ENCODE results near the gene PAPPA2.
"Not testable (repeated sequence)": the region's sequence is repeated elsewhere in the genome, so short reads cannot be mapped to it uniquely, and the experiment has no call there.

Gene PAPPA2, protein sequence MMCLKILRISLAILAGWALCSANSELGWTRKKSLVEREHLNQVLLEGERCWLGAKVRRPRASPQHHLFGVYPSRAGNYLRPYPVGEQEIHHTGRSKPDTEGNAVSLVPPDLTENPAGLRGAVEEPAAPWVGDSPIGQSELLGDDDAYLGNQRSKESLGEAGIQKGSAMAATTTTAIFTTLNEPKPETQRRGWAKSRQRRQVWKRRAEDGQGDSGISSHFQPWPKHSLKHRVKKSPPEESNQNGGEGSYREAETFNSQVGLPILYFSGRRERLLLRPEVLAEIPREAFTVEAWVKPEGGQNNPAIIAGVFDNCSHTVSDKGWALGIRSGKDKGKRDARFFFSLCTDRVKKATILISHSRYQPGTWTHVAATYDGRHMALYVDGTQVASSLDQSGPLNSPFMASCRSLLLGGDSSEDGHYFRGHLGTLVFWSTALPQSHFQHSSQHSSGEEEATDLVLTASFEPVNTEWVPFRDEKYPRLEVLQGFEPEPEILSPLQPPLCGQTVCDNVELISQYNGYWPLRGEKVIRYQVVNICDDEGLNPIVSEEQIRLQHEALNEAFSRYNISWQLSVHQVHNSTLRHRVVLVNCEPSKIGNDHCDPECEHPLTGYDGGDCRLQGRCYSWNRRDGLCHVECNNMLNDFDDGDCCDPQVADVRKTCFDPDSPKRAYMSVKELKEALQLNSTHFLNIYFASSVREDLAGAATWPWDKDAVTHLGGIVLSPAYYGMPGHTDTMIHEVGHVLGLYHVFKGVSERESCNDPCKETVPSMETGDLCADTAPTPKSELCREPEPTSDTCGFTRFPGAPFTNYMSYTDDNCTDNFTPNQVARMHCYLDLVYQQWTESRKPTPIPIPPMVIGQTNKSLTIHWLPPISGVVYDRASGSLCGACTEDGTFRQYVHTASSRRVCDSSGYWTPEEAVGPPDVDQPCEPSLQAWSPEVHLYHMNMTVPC (N-terminal part only)

DNA sequence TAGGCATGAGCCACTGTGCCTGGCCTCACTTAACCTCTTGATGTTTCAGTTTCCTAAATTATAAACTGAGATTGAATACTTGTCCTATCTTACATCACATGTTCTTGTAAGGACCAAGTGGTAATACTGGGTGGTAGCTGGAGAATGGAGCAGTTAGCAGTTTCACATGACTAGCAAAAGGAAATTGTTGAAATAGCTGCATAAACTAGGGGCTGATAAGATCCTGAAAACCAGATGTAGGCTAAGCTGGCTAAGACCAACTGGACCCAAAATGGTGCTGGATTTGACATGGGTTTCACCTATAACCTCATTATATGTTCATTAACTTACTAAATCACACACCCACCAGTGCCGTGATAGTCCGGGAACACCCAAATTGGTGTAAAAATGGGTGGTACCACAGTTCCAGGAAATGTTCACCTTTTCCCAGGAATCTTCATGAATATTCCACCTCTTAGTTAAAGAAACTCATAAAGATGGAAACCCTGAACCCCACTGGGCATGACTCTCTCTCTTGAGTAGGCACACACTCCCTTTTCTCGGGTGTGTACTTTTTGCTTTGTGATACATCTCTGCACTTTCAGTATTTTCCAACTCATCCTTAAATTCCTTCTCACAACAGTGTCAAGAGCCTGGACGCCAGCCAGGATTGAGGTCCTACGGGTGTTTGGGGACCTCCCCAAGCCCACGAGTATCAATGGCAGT is at the start of gene PAPPA2:
PAPPA2 (plus strand) TSS at position 502 of the 705 bp plus-strand sequence. CDS start 93,148 bp downstream, outside the sequence.
- FAIRE-seq (no peak), DNase-seq (ENCODE audit: insufficient read length, low spot score) (no peak)
- TF ChIP-seq, protein P1, sequence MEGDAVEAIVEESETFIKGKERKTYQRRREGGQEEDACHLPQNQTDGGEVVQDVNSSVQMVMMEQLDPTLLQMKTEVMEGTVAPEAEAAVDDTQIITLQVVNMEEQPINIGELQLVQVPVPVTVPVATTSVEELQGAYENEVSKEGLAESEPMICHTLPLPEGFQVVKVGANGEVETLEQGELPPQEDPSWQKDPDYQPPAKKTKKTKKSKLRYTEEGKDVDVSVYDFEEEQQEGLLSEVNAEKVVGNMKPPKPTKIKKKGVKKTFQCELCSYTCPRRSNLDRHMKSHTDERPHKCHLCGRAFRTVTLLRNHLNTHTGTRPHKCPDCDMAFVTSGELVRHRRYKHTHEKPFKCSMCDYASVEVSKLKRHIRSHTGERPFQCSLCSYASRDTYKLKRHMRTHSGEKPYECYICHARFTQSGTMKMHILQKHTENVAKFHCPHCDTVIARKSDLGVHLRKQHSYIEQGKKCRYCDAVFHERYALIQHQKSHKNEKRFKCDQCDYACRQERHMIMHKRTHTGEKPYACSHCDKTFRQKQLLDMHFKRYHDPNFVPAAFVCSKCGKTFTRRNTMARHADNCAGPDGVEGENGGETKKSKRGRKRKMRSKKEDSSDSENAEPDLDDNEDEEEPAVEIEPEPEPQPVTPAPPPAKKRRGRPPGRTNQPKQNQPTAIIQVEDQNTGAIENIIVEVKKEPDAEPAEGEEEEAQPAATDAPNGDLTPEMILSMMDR (IDR thresholded peaks at IDR 0.05; ENCODE audit: insufficient read depth, missing control alignments): no peak

DNA sequence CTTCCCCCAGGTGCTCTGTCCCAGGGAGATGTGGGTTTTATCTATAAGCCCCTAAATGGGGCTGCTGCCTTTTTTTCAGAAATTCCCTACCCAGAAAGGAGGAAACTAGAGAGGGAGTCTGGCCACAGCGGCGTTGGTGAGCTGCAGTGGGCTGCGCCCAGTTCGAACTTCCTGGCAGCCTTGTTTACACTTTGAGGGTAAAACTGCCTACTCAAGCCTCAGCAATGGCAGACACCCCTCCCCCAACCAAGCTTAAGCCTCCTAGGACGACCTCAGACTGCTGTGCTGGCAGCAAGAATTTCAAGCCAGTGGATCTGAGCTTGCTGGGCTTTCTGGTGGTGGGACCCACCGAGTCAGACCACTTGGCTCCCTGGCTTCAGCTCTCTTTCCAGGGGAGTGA is 46.2 kb upstream of the PAPPA2 start:
- TF ChIP-seq, protein P1 (IDR thresholded peaks at IDR 0.05; ENCODE audit: insufficient read depth, missing control alignments): no peak
- DNase-seq (ENCODE audit: insufficient read length, low spot score) (no peak), FAIRE-seq (no peak)

DNA sequence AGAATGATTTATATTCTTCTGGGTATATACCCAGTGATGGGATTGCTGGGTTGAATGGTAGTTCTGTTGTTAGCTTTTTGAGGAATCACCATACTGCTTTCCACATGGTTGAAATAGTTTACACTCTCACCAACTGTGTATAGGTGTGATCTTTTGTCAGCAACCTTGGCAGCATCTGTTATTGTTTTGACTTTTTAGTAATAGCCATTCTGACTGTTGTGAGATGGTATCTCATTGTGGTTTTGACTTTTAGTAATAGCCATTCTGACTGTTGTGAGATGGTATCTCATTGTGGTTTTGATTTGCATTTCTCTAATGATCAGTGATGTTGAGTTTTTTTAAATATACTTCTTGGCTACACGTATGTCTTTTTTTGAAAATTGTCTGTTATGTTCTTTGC is 43.4 kb upstream of the PAPPA2 start:
- FAIRE-seq; DNase-seq (ENCODE audit: insufficient read length, low spot score): not testable (repeated sequence)

DNA sequence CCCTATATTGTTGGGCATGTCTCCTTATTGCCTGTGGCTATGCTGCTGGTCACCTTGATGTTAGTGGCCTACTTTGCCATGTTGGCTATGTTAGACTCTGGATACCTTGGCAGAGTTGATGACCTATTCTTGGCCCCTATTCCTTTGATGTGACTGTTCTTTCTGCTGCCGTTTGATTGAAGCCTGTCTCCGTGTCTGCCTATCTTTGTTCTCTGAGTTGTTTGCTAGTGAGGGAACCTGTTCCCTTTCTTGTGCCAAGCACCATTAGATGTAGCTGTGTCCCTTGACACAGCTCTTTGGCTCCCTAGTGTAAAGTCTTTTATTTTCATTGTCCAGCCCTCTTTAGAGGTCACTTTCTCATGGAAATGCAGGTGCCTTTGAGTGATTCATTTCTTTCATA is 28.7 kb upstream of the PAPPA2 start:
- FAIRE-seq: no peak
- no peak for DNase-seq (ENCODE audit: insufficient read length, low spot score)

DNA sequence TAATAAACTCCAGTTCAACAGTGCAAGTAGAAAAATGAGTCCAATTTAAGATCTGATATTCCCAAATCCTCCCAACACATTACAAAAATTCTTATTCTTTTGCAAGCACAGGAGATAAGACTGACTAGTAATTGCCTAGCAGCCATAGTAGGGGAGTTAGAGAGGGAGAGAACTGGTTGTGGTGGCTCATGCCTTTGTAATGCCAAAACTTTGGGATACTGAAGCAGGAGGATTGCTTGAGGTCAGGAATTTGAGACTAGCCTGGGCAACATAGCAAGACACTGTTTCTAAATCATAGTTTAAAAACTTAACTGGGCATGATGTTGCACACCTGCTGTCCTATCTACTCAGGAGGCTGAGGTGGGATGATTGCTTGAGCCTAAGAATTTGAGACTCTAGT is 26.7 kb upstream of the PAPPA2 start:
- no peak for FAIRE-seq
- DNase-seq (ENCODE audit: insufficient read length, low spot score): no peak
- TF ChIP-seq, protein P1 (IDR thresholded peaks at IDR 0.05; ENCODE audit: insufficient read depth, missing control alignments): no peak

More for the DNA sequence above, 28.7 kb upstream of the PAPPA2 start:
- TF ChIP-seq, protein P1 (IDR thresholded peaks at IDR 0.05; ENCODE audit: insufficient read depth, missing control alignments): no peak

DNA sequence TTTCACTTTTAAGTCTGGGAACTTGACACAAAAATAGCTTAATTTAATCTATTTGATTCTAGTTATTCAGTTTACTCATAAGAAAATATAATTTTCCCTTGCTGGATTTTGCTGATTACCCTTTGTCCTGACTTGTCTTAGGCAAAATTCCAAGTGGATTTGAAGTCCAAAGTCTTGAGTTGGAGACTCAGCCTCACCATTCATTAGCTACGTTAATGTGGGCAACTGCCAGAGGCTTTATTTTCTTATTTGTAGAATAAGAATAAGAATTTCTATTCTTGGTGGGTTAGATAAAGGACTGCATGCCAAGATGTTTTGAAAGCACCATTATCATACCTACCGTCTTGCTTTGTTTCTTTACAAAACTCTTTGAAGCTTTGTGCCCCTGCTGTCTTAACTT is 22.8 kb upstream of the PAPPA2 start:
- TF ChIP-seq, protein P1 (IDR thresholded peaks at IDR 0.05; ENCODE audit: insufficient read depth, missing control alignments): no peak
- FAIRE-seq: no peak

DNA sequence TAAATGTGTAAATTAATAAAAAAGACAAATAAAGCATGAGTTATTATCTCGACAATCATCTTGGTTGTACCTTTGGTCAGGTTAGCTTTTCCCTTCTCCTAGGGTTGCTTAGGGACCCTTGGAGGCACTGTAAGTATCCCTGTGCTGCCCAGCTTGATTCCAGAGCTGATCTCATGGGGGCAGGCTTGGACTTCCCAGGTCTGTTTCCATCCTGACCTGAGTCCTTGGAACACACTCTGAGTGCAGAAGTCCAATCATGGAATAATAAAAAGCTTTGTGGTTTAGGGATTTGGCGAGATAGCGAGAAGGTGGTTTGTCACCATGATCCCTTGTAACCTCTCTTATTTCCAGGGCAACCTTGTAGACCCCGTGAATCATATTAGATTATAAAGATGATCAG is 18.7 kb upstream of the PAPPA2 start:
- TF ChIP-seq, protein P1 (IDR thresholded peaks at IDR 0.05; ENCODE audit: insufficient read depth, missing control alignments): no peak
- no peak for FAIRE-seq
- no peak for DNase-seq (ENCODE audit: insufficient read length, low spot score)

More for the DNA sequence above, 22.8 kb upstream of the PAPPA2 start:
- no peak for DNase-seq (ENCODE audit: insufficient read length, low spot score)

All from D721Med (cell line).